ENCODE data around the gene OR5AN1. TPM values are rescaled to one million over a fixed set of nuclear protein-coding genes. Genes with fewer than 3 reads are reported as not detected.
"Not testable (repeated sequence)": the region's sequence is repeated elsewhere in the genome, so short reads cannot be mapped to it uniquely, and the experiment has no call there.

The OR5AN1 gene
- under 1 TPM in 1 of 2 donors, not detected in 1; 0.12 TPM for total RNA-seq
- polyA plus RNA-seq (ENCODE audit: insufficient read depth, low read depth, low replicate concordance) = not detected
- long read RNA-seq, donor 1 = 0 reads
- long read RNA-seq, donor 2 = 0 reads

GRCh38 chr11:59358595-59358994 is at the start of gene OR5AN1:
Gene OR5AN1 (plus strand): TSS chr11:59358895. CDS start chr11:59364459, 5,564 bp downstream.
- Histone ChIP-seq H3K4me3 (no peak within 1 kb of the TSS), H3K9me3 (no peaks in the 10 kb centered on the region), H3K27ac (no peak within 1 kb of the TSS), H3K36me3 (ENCODE audit: low read depth, missing control alignments) (no peaks in the 10 kb centered on the region), H3K4me1 (no peaks in the 10 kb centered on the region), H3K27me3 (no peaks in the 10 kb centered on the region)
- no peak for DNase-seq
- WGBS, 2 donors = 70 to 79% methylated on average over 3 of the region's 3 CpGs
- no peak for TF ChIP-seq POLR2A (IDR thresholded peaks at IDR 0.05)
- TF ChIP-seq CTCF (IDR thresholded peaks at IDR 0.05) = no peak
- intact Hi-C loops (cut with DNase I; ENCODE audit: low total_unique reads) = no loop called here

GRCh38 chr11:59335001-59335400 is 23.7 kb upstream of the OR5AN1 start:
- DNase-seq = no peak
- TF ChIP-seq POLR2A (IDR thresholded peaks at IDR 0.05) (no peak), CTCF (IDR thresholded peaks at IDR 0.05) (no peak)
- Histone ChIP-seq H3K27me3 (no peaks in the 10 kb centered on the region), H3K9me3 (no peaks in the 10 kb centered on the region), H3K36me3 (ENCODE audit: low read depth, missing control alignments) (no peaks in the 10 kb centered on the region), H3K4me3 (no peak overlapping the region), H3K4me1 (no peaks in the 10 kb centered on the region), H3K27ac (no peak overlapping the region)
- intact Hi-C loops (cut with DNase I; ENCODE audit: low total_unique reads) = no loop called here

- Histone ChIP-seq H3K4me1 (no peaks in the 10 kb centered on the region), H3K27me3 (no peaks in the 10 kb centered on the region), H3K4me3 (no peak overlapping the region), H3K36me3 (ENCODE audit: low read depth, missing control alignments) (no peaks in the 10 kb centered on the region), H3K27ac (no peak overlapping the region), H3K9me3 (no peaks in the 10 kb centered on the region)
- intact Hi-C loops (cut with DNase I; ENCODE audit: low total_unique reads) = no loop called here
- no peak for TF ChIP-seq POLR2A (IDR thresholded peaks at IDR 0.05)
- no peak for TF ChIP-seq CTCF (IDR thresholded peaks at IDR 0.05)
- DNase-seq = no peak
- WGBS, 2 donors = 57 to 62% methylated on average over 5 of the region's 5 CpGs
Measured at GRCh38 chr11:59336176-59336575, 22.5 kb upstream of the OR5AN1 start.

- no peak for DNase-seq
- Histone ChIP-seq H3K27ac (no peak overlapping the region), H3K4me3 (no peak overlapping the region), H3K27me3 (no peaks in the 10 kb centered on the region), H3K9me3 (no peaks in the 10 kb centered on the region), H3K4me1 (no peaks in the 10 kb centered on the region), H3K36me3 (ENCODE audit: low read depth, missing control alignments) (no peaks in the 10 kb centered on the region)
- TF ChIP-seq POLR2A (IDR thresholded peaks at IDR 0.05) (no peak), CTCF (IDR thresholded peaks at IDR 0.05) (no peak)
- intact Hi-C loops (cut with DNase I; ENCODE audit: low total_unique reads) = no loop called here
Measured at GRCh38 chr11:59336931-59337330, 21.8 kb upstream of the OR5AN1 start.

- H3K36me3 ChIP-seq (ENCODE audit: low read depth, missing control alignments); H3K9me3 ChIP-seq; H3K27ac ChIP-seq; H3K27me3 ChIP-seq; intact Hi-C loops (cut with DNase I; ENCODE audit: low total_unique reads); DNase-seq; H3K4me1 ChIP-seq; H3K4me3 ChIP-seq: not testable (repeated sequence)
- WGBS, 2 donors = 69 to 86% methylated on average over 3 to 5 of the region's 5 CpGs
Measured at GRCh38 chr11:59349657-59350056, 9.0 kb upstream of the OR5AN1 start.

Data from testis (tissue), 5 donors.